Mammary epithelial cell (primary cell): ENCODE results near the gene DSCAML1.

Experiments used
- EZH2 ChIP-seq: IDR thresholded peaks from 2 replicates; pipeline ENCODE4 v1.6.1; 2012; ENCODE audit warnings: low read length, inconsistent platforms, borderline replicate concordance
- TF ChIP-seq, protein P1 (sequence below), 2 donors: IDR thresholded peaks in 1 of 2; conservative IDR thresholded peaks in 1 of 2; 2 replicates each; pipeline ENCODE4 v1.5.1; 2011 to 2012; ENCODE audit warnings: inconsistent platforms in 2 of 2, low read length in 2 of 2, mild to moderate bottlenecking in 2 of 2, control low read depth in 1 of 2, low read depth in 1 of 2; ENCODE audit not compliant: insufficient read depth in 1 of 2; ENCODE audit errors: extremely low read depth in 1 of 2

DNA sequence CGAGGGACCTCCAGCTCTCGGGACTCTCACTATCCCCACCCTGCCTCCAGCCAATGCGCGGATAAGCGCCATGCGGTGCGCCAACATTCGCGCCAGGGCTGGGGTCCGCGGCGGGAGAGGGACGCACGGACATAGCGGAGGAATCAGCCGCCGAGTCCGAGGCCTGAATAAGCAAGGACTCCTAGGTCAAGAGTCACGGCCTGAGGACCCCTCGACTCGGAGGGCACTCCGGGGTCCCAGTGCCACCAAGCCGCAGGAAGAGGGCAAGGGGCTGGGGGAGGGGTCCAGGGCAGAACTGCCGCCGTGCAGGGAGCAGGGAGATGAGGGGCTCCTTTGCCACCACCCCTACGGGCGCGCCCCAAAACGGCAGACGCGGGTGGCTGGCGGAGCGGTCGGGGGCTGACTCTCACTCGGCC, 552 bp downstream of the DSCAML1 start:
- TF ChIP-seq, protein P1, sequence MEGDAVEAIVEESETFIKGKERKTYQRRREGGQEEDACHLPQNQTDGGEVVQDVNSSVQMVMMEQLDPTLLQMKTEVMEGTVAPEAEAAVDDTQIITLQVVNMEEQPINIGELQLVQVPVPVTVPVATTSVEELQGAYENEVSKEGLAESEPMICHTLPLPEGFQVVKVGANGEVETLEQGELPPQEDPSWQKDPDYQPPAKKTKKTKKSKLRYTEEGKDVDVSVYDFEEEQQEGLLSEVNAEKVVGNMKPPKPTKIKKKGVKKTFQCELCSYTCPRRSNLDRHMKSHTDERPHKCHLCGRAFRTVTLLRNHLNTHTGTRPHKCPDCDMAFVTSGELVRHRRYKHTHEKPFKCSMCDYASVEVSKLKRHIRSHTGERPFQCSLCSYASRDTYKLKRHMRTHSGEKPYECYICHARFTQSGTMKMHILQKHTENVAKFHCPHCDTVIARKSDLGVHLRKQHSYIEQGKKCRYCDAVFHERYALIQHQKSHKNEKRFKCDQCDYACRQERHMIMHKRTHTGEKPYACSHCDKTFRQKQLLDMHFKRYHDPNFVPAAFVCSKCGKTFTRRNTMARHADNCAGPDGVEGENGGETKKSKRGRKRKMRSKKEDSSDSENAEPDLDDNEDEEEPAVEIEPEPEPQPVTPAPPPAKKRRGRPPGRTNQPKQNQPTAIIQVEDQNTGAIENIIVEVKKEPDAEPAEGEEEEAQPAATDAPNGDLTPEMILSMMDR (conservative IDR thresholded peaks at IDR 0.05 in 1 of 2, IDR thresholded peaks at IDR 0.05 in 1 of 2; ENCODE audit: extremely low read depth in 1 of 2, insufficient read depth in 1 of 2, low read depth in 1 of 2, low read length in 2 of 2) = no peak
- TF ChIP-seq EZH2 = peak; percentile 0
